ENCODE data around the gene TMEM52. TPM values are rescaled to one million over a fixed set of nuclear protein-coding genes. Genes with fewer than 3 reads are reported as not detected.
A peak's percentile ranks its signal among the peaks of the same experiment; 100 is the strongest.

TMEM52 gene
- total and polyA plus RNA-seq, 9 of the 15 experiments (the other 6 are each of a cell fraction or from before 2014, with no cell fraction given) = 0.37 to 22.5 (median 6.8) TPM

DNA sequence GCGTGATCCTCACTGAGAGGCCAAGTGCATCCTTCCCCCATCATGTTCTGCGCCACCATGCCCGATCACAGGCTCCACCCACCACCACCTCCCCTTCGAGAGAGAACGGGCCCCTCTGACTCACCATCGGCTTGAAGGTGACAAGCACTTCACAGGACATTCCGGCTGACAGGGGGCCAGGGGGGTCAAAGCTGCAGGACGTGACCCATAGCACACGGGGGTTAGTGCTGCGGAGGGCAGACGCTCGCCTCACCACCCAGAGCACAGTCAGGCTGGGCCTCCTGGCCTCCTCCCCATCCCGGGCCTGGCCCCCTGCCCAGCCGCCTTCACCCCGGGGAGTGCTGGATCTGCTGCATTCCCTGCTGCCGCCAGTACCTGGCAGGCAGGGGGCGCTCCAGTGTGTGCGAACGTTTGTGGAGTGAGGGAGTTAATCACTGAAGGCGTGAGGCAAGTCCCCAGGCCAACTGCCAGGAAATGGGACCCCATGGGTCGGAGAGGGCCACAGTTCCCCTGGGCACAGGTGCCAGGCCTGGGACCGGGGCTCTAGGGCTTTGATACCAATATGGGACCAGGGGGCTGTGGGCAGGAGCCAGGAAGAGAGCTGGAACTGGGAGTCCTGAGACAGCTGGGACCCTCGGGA lies 40.9 kb upstream of the TMEM52 start (continued):
- TF ChIP-seq CTCF (IDR thresholded peaks at IDR 0.05 in 2 of 3, conservative IDR thresholded peaks at IDR 0.05 in 1 of 3; ENCODE audit: insufficient read depth in 2 of 3, low read depth in 1 of 3, low read length in 3 of 3) (peak; percentile 93 to 96 (median 95)), TEAD1 (CRISPR knock-in tag; IDR thresholded peaks at IDR 0.05) (peak in 1 of 2 experiments; percentile 80; a peak in 1 of 4 replicates), ZNF124 (CRISPR knock-in tag; IDR thresholded peaks at IDR 0.05) (no peak), SMARCC2 (IDR thresholded peaks at IDR 0.05; ENCODE audit: low read depth) (no peak), TOE1 (IDR thresholded peaks at IDR 0.05; ENCODE audit: borderline replicate concordance) (peak; percentile 17; the same call in 1 of the 2 replicates), TOE1 (CRISPR knock-in tag; IDR thresholded peaks at IDR 0.05; ENCODE audit: borderline replicate concordance, low read depth) (no peak), HNRNPK (IDR thresholded peaks at IDR 0.05; ENCODE audit: low read depth, low read length, poor library complexity, severe bottlenecking) (no peak), RFX7 (CRISPR knock-in tag; IDR thresholded peaks at IDR 0.05) (no peak), SMARCE1 (IDR thresholded peaks at IDR 0.05) (peak; percentile 42; the same call in 1 of the 2 replicates), PML (IDR thresholded peaks at IDR 0.05; ENCODE audit: low read length) (no peak), TEAD4 (IDR thresholded peaks at IDR 0.05; ENCODE audit: low read length) (peak; percentile 58), TEAD4 (CRISPR knock-in tag; IDR thresholded peaks at IDR 0.05; ENCODE audit: borderline replicate concordance) (no peak), BDP1 (IDR thresholded peaks at IDR 0.05; ENCODE audit: insufficient read depth, insufficient read length) (no peak), KLF16 (IDR thresholded peaks at IDR 0.05) (peak; percentile 59; the same call in 1 of the 2 replicates), RAD21 (CRISPR knock-in tag; conservative IDR thresholded peaks at IDR 0.05 in 1 of 2, IDR thresholded peaks at IDR 0.05 in 1 of 2) (peak; percentile 82 to 97), ARID1B (IDR thresholded peaks at IDR 0.05) (peak; percentile 54), NR2C1 (IDR thresholded peaks at IDR 0.05) (no peak), NR2C1 (tag; IDR thresholded peaks at IDR 0.05) (no peak), ETV6 (IDR thresholded peaks at IDR 0.05; ENCODE audit: borderline replicate concordance in 1 of 2, low read depth in 2 of 2, low read length in 1 of 2) (no peak), ETV6 (CRISPR knock-in tag; IDR thresholded peaks at IDR 0.05; ENCODE audit: borderline replicate concordance) (no peak), GTF2B (IDR thresholded peaks at IDR 0.05; ENCODE audit: extremely low read depth, insufficient read length) (no peak), RUNX1 (IDR thresholded peaks at IDR 0.05; ENCODE audit: low read depth) (no peak), MTA3 (IDR thresholded peaks at IDR 0.05; ENCODE audit: borderline replicate concordance) (peak; percentile 66; the same call in 1 of the 2 replicates), SMARCA4 (IDR thresholded peaks at IDR 0.05) (0 out of 2 replicates have a peak, but pooled peaks have one; percentile 23)
- TF ChIP-seq, protein P1, sequence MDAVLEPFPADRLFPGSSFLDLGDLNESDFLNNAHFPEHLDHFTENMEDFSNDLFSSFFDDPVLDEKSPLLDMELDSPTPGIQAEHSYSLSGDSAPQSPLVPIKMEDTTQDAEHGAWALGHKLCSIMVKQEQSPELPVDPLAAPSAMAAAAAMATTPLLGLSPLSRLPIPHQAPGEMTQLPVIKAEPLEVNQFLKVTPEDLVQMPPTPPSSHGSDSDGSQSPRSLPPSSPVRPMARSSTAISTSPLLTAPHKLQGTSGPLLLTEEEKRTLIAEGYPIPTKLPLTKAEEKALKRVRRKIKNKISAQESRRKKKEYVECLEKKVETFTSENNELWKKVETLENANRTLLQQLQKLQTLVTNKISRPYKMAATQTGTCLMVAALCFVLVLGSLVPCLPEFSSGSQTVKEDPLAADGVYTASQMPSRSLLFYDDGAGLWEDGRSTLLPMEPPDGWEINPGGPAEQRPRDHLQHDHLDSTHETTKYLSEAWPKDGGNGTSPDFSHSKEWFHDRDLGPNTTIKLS (IDR thresholded peaks at IDR 0.05; ENCODE audit: borderline replicate concordance, low read depth) = no peak
- TF ChIP-seq, protein P2, sequence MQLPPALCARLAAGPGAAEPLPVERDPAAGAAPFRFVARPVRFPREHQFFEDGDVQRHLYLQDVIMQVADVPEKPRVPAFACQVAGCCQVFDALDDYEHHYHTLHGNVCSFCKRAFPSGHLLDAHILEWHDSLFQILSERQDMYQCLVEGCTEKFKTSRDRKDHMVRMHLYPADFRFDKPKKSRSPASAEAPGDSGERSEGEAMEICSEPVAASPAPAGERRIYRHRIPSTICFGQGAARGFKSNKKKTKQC (CRISPR knock-in tag; IDR thresholded peaks at IDR 0.05) = no peak

Data from K562 (cell line).